ENCODE measurements around the gene MIA3. TPM values are rescaled to one million over a fixed set of nuclear protein-coding genes. Genes with fewer than 3 reads are reported as not detected.

MIA3 gene
- total RNA-seq, 1 experiment from 2014 or later: 56.3 TPM

DNA sequence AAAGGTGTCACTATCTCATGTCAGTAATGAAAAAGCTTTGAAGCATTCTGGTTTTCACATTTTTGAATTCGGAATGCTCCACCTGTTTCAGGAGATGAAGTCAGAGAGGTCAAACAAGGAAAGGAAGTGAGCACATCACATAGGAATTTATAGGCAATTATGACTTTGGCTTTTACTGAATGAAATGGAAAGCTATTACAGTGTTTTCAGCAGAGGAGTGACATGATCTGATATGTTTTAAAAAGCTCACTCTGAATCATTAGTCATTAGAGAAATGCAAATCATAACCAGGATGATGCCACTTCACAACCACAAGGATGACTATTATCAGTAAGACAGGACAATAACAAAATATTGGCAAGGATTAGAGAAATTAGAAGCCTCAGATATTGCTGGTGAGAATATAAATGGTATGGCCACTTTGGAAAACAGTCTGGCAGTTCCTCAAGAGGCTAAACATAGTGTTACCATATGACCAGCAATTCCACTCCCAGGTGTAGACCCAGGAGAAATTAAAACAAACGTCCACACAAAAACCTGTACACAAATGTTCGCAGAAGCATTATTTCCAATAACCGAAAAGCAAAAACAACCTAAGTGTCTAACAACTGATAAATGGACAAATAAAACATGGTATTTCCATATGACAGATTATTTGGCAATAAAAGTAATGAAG, 35.7 kb upstream of the MIA3 start:
- no peak for TF ChIP-seq EZH2 (IDR thresholded peaks at IDR 0.05; ENCODE audit: borderline replicate concordance, low read depth, low read length, poor library complexity, severe bottlenecking)
- TF ChIP-seq, protein P1, sequence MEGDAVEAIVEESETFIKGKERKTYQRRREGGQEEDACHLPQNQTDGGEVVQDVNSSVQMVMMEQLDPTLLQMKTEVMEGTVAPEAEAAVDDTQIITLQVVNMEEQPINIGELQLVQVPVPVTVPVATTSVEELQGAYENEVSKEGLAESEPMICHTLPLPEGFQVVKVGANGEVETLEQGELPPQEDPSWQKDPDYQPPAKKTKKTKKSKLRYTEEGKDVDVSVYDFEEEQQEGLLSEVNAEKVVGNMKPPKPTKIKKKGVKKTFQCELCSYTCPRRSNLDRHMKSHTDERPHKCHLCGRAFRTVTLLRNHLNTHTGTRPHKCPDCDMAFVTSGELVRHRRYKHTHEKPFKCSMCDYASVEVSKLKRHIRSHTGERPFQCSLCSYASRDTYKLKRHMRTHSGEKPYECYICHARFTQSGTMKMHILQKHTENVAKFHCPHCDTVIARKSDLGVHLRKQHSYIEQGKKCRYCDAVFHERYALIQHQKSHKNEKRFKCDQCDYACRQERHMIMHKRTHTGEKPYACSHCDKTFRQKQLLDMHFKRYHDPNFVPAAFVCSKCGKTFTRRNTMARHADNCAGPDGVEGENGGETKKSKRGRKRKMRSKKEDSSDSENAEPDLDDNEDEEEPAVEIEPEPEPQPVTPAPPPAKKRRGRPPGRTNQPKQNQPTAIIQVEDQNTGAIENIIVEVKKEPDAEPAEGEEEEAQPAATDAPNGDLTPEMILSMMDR (conservative IDR thresholded peaks at IDR 0.05; ENCODE audit: low read depth, low read length): no peak
- H3K27ac ChIP-seq (ENCODE audit: low read depth, low read length, poor library complexity, severe bottlenecking): peak overlapping the region; percentile 10
- intact Hi-C loops (cut with micrococcal nuclease; ENCODE audit: unreplicated experiment): no loop called here
- DNase-seq (ENCODE audit: low spot score): peak; percentile 52
- ChIA-PET POLR2A (ENCODE audit: low non-redundant PET) (no interaction called here), CTCF (no interaction called here)
- peaks cover 34% of the 10 kb centered on the region for H3K36me3 ChIP-seq (ENCODE audit: insufficient read depth, low read length, poor library complexity, severe bottlenecking)
- no peaks in the 10 kb centered on the region for H3K27me3 ChIP-seq (replicated peaks; ENCODE audit: insufficient read depth, low read depth, low read length, poor library complexity)
- peaks cover 12% of the 10 kb centered on the region for H3K4me1 ChIP-seq (ENCODE audit: insufficient read depth, low read length, poor library complexity, severe bottlenecking)
- no peak overlapping the region for H3K4me3 ChIP-seq (ENCODE audit: low read depth, low read length, poor library complexity, severe bottlenecking)
- H3K9me3 ChIP-seq (ENCODE audit: low read depth, low read length, poor library complexity, severe bottlenecking): no peaks in the 10 kb centered on the region
- no TSS peak for BruUV-seq (replicated peaks)

DNA sequence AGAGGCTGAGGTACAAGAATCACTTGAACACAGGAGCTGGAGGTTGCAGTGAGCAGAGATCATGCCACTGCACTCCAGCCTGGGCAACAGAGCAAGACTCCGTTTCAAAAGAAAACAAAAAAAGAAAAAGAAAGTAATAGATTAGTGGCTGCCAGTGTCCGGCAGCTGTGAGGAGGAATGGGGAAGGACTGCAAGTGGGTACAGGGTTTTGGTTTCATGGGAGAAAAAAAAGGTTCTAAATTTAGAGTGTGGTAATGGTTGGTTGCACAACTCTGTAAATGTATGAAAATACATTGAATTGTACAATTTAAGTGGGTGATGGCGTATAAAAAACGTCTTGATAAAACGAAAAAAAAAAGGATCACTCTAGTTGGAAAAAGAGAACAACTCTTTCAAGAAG, 34.8 kb upstream of the MIA3 start:
- Histone ChIP-seq H3K27ac (ENCODE audit: low read depth, low read length, poor library complexity, severe bottlenecking) (no peak overlapping the region), H3K4me1 (ENCODE audit: insufficient read depth, low read length, poor library complexity, severe bottlenecking) (peaks cover 12% of the 10 kb centered on the region), H3K36me3 (ENCODE audit: insufficient read depth, low read length, poor library complexity, severe bottlenecking) (peaks cover 33% of the 10 kb centered on the region), H3K9me3 (ENCODE audit: low read depth, low read length, poor library complexity, severe bottlenecking) (no peaks in the 10 kb centered on the region), H3K4me3 (ENCODE audit: low read depth, low read length, poor library complexity, severe bottlenecking) (no peak overlapping the region), H3K27me3 (replicated peaks; ENCODE audit: insufficient read depth, low read depth, low read length, poor library complexity) (no peaks in the 10 kb centered on the region)
- CTCF ChIA-PET: no interaction called here
- DNase-seq (ENCODE audit: low spot score): no peak
- intact Hi-C loops (cut with micrococcal nuclease; ENCODE audit: unreplicated experiment): no loop called here
- POLR2A ChIA-PET (ENCODE audit: low non-redundant PET): no interaction called here
- BruUV-seq (replicated peaks): no TSS peak
- TF ChIP-seq EZH2 (IDR thresholded peaks at IDR 0.05; ENCODE audit: borderline replicate concordance, low read depth, low read length, poor library complexity, severe bottlenecking): no peak
- TF ChIP-seq, protein P1 (conservative IDR thresholded peaks at IDR 0.05; ENCODE audit: low read depth, low read length): no peak

DNA sequence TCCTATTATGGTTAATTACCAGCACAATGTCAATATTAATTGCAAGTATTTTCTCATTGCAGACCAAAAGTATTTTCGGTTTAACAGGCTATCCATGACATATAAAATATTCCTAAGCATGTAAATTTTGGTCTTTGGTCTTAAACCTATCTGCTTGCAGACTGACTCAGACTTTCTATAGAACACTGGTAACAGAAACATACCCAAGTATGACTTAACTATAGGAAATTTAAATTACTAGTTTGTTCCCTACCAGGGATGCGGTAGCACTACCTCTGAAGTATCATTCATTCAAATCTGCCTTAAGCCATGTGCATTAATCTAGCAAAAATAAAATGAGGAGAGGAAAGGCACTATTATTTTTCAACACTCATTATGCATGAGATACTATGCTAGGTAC, 31.1 kb upstream of the MIA3 start:
- Histone ChIP-seq H3K4me1 (ENCODE audit: insufficient read depth, low read length, poor library complexity, severe bottlenecking) (peaks cover 23% of the 10 kb centered on the region), H3K9me3 (ENCODE audit: low read depth, low read length, poor library complexity, severe bottlenecking) (no peaks in the 10 kb centered on the region), H3K27me3 (replicated peaks; ENCODE audit: insufficient read depth, low read depth, low read length, poor library complexity) (no peaks in the 10 kb centered on the region), H3K4me3 (ENCODE audit: low read depth, low read length, poor library complexity, severe bottlenecking) (no peak overlapping the region), H3K27ac (ENCODE audit: low read depth, low read length, poor library complexity, severe bottlenecking) (no peak overlapping the region), H3K36me3 (ENCODE audit: insufficient read depth, low read length, poor library complexity, severe bottlenecking) (peaks cover 33% of the 10 kb centered on the region)
- no TSS peak for BruUV-seq (replicated peaks)
- intact Hi-C loops (cut with micrococcal nuclease; ENCODE audit: unreplicated experiment): no loop called here
- POLR2A ChIA-PET (ENCODE audit: low non-redundant PET): no interaction called here
- CTCF ChIA-PET: no interaction called here
- DNase-seq (ENCODE audit: low spot score): no peak
- no peak for TF ChIP-seq EZH2 (IDR thresholded peaks at IDR 0.05; ENCODE audit: borderline replicate concordance, low read depth, low read length, poor library complexity, severe bottlenecking)
- TF ChIP-seq, protein P1 (conservative IDR thresholded peaks at IDR 0.05; ENCODE audit: low read depth, low read length): no peak
